ENCODE measurements around the gene RFFL. TPM values are rescaled to one million over a fixed set of nuclear protein-coding genes. Genes with fewer than 3 reads are reported as not detected.
A peak's percentile ranks its signal among the peaks of the same experiment; 100 is the strongest.

Gene RFFL
- total RNA-seq, 1 experiment from 2014 or later, result 29.6 TPM

DNA sequence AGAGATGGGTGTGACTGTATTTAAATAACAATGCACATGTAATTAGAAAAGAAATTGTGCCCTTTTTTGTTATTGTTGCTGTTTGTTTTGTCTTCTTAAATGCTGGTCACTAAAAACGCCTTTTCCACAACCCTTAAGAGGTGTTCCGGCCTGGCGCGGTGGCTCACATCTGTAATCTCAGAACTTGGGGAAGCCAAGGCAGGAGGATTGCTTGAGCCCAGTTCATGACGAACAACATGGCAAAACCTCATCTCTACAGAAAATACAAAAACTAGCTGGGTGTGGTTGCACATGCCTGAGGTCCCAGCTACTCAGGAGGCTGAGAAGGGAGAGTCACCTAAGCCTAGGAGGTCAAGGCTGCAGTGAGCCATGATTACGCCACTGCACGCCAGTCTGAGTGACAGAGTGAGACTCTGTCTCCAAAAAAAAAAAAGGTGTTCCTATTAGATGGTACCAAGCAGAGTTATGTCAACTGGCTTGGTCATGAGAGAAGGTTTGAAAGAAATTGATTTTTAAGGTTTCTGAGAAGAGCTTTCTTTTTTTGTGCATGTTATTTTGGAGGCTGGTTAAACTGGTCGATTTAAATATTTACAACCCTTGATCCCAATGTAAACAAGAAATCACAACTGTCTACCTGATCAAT lies 23.5 kb upstream of the RFFL start:
- peak in 1 of 2 experiments; percentile 23 for DNase-seq
- Mint-ChIP-seq H3K36me3 (ENCODE audit: insufficient read depth, unreplicated experiment) (peaks cover 3% of the 10 kb centered on the region), H3K27ac (ENCODE audit: unreplicated experiment) (peak overlapping the region; percentile 92), H3K4me1 (ENCODE audit: low read depth, unreplicated experiment) (peaks cover 17% of the 10 kb centered on the region), H3K4me3 (ENCODE audit: unreplicated experiment) (peak overlapping the region; percentile 94), H3K9me3 (ENCODE audit: unreplicated experiment) (no peaks in the 10 kb centered on the region), H3K27me3 (ENCODE audit: insufficient read depth, unreplicated experiment) (no peaks in the 10 kb centered on the region)
- POLR2A ChIA-PET, result interaction anchor here (0.5 kb wide), 1 partner anchor 44 kb away, joined by 3 read pairs; no protein-coding TSS in a partner anchor
- Histone ChIP-seq H3K9me3 (no peaks in the 10 kb centered on the region), H3K4me3 (ENCODE audit: low read depth, low read length) (peak overlapping the region; percentile 58), H3K36me3 (ENCODE audit: control insufficient read depth, insufficient read depth, low read length) (no peaks in the 10 kb centered on the region), H3K27me3 (replicated peaks; ENCODE audit: control insufficient read depth, insufficient read depth, low read length) (no peaks in the 10 kb centered on the region), H3K4me1 (peaks cover 22% of the 10 kb centered on the region)
- CTCF ChIA-PET, result no interaction called here
- intact Hi-C loops (cut with micrococcal nuclease; ENCODE audit: unreplicated experiment), result no loop called here
- TF ChIP-seq, protein P1, sequence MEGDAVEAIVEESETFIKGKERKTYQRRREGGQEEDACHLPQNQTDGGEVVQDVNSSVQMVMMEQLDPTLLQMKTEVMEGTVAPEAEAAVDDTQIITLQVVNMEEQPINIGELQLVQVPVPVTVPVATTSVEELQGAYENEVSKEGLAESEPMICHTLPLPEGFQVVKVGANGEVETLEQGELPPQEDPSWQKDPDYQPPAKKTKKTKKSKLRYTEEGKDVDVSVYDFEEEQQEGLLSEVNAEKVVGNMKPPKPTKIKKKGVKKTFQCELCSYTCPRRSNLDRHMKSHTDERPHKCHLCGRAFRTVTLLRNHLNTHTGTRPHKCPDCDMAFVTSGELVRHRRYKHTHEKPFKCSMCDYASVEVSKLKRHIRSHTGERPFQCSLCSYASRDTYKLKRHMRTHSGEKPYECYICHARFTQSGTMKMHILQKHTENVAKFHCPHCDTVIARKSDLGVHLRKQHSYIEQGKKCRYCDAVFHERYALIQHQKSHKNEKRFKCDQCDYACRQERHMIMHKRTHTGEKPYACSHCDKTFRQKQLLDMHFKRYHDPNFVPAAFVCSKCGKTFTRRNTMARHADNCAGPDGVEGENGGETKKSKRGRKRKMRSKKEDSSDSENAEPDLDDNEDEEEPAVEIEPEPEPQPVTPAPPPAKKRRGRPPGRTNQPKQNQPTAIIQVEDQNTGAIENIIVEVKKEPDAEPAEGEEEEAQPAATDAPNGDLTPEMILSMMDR (IDR thresholded peaks at IDR 0.05; ENCODE audit: insufficient read depth in 1 of 2, low read depth in 1 of 2, low read length in 1 of 2, severe bottlenecking in 1 of 2, unreplicated experiment in 1 of 2), result no peak
- BruUV-seq (replicated peaks), result TSS peak; percentile 29

GRCh38 chr17:35086164-35086563 lies 22.7 kb upstream of the RFFL start:
- H3K27me3 Mint-ChIP-seq (ENCODE audit: insufficient read depth, unreplicated experiment), result no peaks in the 10 kb centered on the region
- intact Hi-C loops (cut with micrococcal nuclease; ENCODE audit: unreplicated experiment), result no loop called here

DNA sequence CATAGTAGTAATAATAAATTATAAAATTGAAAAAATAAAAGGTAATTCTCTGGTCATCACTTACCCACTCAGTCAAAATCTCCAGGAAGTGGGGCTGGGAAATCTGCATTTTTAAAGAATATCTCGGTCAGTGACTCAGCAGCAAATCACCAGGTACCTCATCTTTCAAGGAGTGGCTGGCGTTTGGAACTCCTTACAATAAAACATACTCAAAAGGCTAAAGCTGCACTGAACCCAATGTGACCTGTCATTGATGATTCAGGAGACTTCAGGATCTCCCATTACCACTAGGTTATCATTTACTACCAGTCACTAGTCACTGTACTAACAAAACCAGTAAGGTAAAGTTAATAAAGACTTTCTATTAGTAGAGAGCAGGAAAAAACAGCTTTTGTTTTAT lies 21.5 kb upstream of the RFFL start:
- BruUV-seq (replicated peaks), result no TSS peak
- H3K9me3 Mint-ChIP-seq (ENCODE audit: unreplicated experiment), result no peaks in the 10 kb centered on the region
- Histone ChIP-seq H3K9me3 (no peaks in the 10 kb centered on the region), H3K4me1 (peaks cover 26% of the 10 kb centered on the region), H3K36me3 (ENCODE audit: control insufficient read depth, insufficient read depth, low read length) (no peaks in the 10 kb centered on the region), H3K4me3 (ENCODE audit: low read depth, low read length) (no peak overlapping the region), H3K27me3 (replicated peaks; ENCODE audit: control insufficient read depth, insufficient read depth, low read length) (no peaks in the 10 kb centered on the region)
- POLR2A ChIA-PET, result no interaction called here
- H3K27me3 Mint-ChIP-seq (ENCODE audit: insufficient read depth, unreplicated experiment), result no peaks in the 10 kb centered on the region
- intact Hi-C loops (cut with micrococcal nuclease; ENCODE audit: unreplicated experiment), result no loop called here
- TF ChIP-seq, protein P1 (IDR thresholded peaks at IDR 0.05; ENCODE audit: insufficient read depth in 1 of 2, low read depth in 1 of 2, low read length in 1 of 2, severe bottlenecking in 1 of 2, unreplicated experiment in 1 of 2), result no peak
- H3K4me3 Mint-ChIP-seq (ENCODE audit: unreplicated experiment), result no peak overlapping the region
- H3K4me1 Mint-ChIP-seq (ENCODE audit: low read depth, unreplicated experiment), result peaks cover 28% of the 10 kb centered on the region
- H3K36me3 Mint-ChIP-seq (ENCODE audit: insufficient read depth, unreplicated experiment), result peaks cover 6% of the 10 kb centered on the region
- CTCF ChIA-PET, result interaction anchor here (0.6 kb wide), 1 partner anchor 15 kb away, joined by 3 read pairs; no protein-coding TSS in a partner anchor
- DNase-seq, result no peak
- no peak overlapping the region for H3K27ac Mint-ChIP-seq (ENCODE audit: unreplicated experiment)

More at GRCh38 chr17:35086164-35086563, 22.7 kb upstream of the RFFL start:
- no peaks in the 10 kb centered on the region for H3K36me3 ChIP-seq (ENCODE audit: control insufficient read depth, insufficient read depth, low read length)
- H3K27me3 ChIP-seq (replicated peaks; ENCODE audit: control insufficient read depth, insufficient read depth, low read length), result no peaks in the 10 kb centered on the region
- peaks cover 6% of the 10 kb centered on the region for H3K36me3 Mint-ChIP-seq (ENCODE audit: insufficient read depth, unreplicated experiment)
- DNase-seq, result no peak
- CTCF ChIA-PET, result no interaction called here
- H3K27ac Mint-ChIP-seq (ENCODE audit: unreplicated experiment), result no peak overlapping the region
- peaks cover 22% of the 10 kb centered on the region for H3K4me1 ChIP-seq
- H3K4me1 Mint-ChIP-seq (ENCODE audit: low read depth, unreplicated experiment), result peaks cover 20% of the 10 kb centered on the region
- POLR2A ChIA-PET, result no interaction called here
- no peak overlapping the region for H3K4me3 Mint-ChIP-seq (ENCODE audit: unreplicated experiment)
- TF ChIP-seq, protein P1 (IDR thresholded peaks at IDR 0.05; ENCODE audit: insufficient read depth in 1 of 2, low read depth in 1 of 2, low read length in 1 of 2, severe bottlenecking in 1 of 2, unreplicated experiment in 1 of 2), result no peak
- no peaks in the 10 kb centered on the region for H3K9me3 Mint-ChIP-seq (ENCODE audit: unreplicated experiment)
- H3K9me3 ChIP-seq, result no peaks in the 10 kb centered on the region
- no TSS peak for BruUV-seq (replicated peaks)
- H3K4me3 ChIP-seq (ENCODE audit: low read depth, low read length), result no peak overlapping the region

All from Caco-2 (cell line).